NCI-H1048 (cell line): ENCODE data around the gene RAD51B.

Experiments
- DNase-seq: peaks from one replicate; lab custom pipeline; 2025; lab: John Stamatoyannopoulos, UW

RAD51B gene

GRCh38 chr14:68306934-68307789 lies 487.6 kb downstream of the RAD51B start:
- DNase-seq = no peak

GRCh38 chr14:68307790-68308168 lies 488.2 kb downstream of the RAD51B start:
- no peak for DNase-seq

GRCh38 chr14:68308726-68309520 lies 489.3 kb downstream of the RAD51B start:
- DNase-seq = no peak

- DNase-seq = no peak
Observed at GRCh38 chr14:68309616-68310015, 490.0 kb downstream of the RAD51B start.

- no peak for DNase-seq
Observed at GRCh38 chr14:68312300-68312699, 492.7 kb downstream of the RAD51B start.

- DNase-seq = no peak
Observed at GRCh38 chr14:68312884-68313610, 493.5 kb downstream of the RAD51B start.

GRCh38 chr14:68314642-68315041 lies 495.1 kb downstream of the RAD51B start:
- no peak for DNase-seq

GRCh38 chr14:68315081-68315480 lies 495.5 kb downstream of the RAD51B start:
- DNase-seq = no peak

GRCh38 chr14:68316078-68316868 lies 496.7 kb downstream of the RAD51B start:
- DNase-seq = no peak

GRCh38 chr14:68317239-68317638 lies 497.7 kb downstream of the RAD51B start:
- no peak for DNase-seq

GRCh38 chr14:68318828-68319227 lies 499.2 kb downstream of the RAD51B start:
- DNase-seq = no peak

- no peak for DNase-seq
Observed at GRCh38 chr14:68320495-68320894, 500.9 kb downstream of the RAD51B start.

- no peak for DNase-seq
Observed at GRCh38 chr14:68322940-68323620, 503.5 kb downstream of the RAD51B start.

GRCh38 chr14:68325267-68325807 lies 505.8 kb downstream of the RAD51B start:
- DNase-seq = no peak

- DNase-seq = no peak
Observed at GRCh38 chr14:68327231-68327630, 507.7 kb downstream of the RAD51B start.

- DNase-seq = no peak
Observed at GRCh38 chr14:68328509-68328908, 508.9 kb downstream of the RAD51B start.

GRCh38 chr14:68331426-68331825 lies 511.8 kb downstream of the RAD51B start:
- no peak for DNase-seq

GRCh38 chr14:68331991-68332390 lies 512.4 kb downstream of the RAD51B start:
- no peak for DNase-seq

GRCh38 chr14:68333262-68333661 lies 513.7 kb downstream of the RAD51B start:
- DNase-seq = no peak

- DNase-seq = no peak
Observed at GRCh38 chr14:68335312-68335711, 515.7 kb downstream of the RAD51B start.

GRCh38 chr14:68336165-68336564 lies 516.6 kb downstream of the RAD51B start:
- no peak for DNase-seq
